Fibroblast of lung (primary cell): Measurements from ENCODE around the gene NADK. TPM values are rescaled to one million over a fixed set of nuclear protein-coding genes. Genes with fewer than 3 reads are reported as not detected.

Source experiments
- DNase-seq, 2 donors: peaks; one replicate each; pipeline versions ENCODE4 v3.0.0 to v3.0.0-alpha.2; 2010; ENCODE audit warnings: low read depth in 2 of 2
- H2AFZ ChIP-seq: 2 replicates; pipeline ENCODE4 v1.5.1; 2012; ENCODE audit warnings: low read length, control low read depth, inconsistent platforms
- H3K27ac ChIP-seq: 2 replicates; pipeline ENCODE4 v1.5.1; 2011; ENCODE audit warnings: low read length, control low read depth; ENCODE audit not compliant: insufficient read depth
- H3K27me3 ChIP-seq: 2 replicates; pipeline ENCODE4 v1.5.1; 2011; ENCODE audit warnings: mild to moderate bottlenecking, low read length; ENCODE audit not compliant: control insufficient read depth, insufficient read depth
- H3K36me3 ChIP-seq: 2 replicates; pipeline ENCODE4 v1.5.1; 2011; ENCODE audit warnings: low read length; ENCODE audit not compliant: control insufficient read depth, insufficient read depth
- H3K4me1 ChIP-seq: 2 replicates; pipeline ENCODE4 v1.5.1; 2011; ENCODE audit warnings: low read length; ENCODE audit not compliant: control insufficient read depth, insufficient read depth; ENCODE audit errors: extremely low read depth
- H3K4me2 ChIP-seq: 2 replicates; pipeline ENCODE4 v1.5.1; 2011; ENCODE audit warnings: low read length, control low read depth; ENCODE audit not compliant: insufficient read depth; ENCODE audit errors: extremely low read depth
- H3K4me3 ChIP-seq, 4 experiments: fragments of 200-600 bp in 1 of 4; sonication (generic) in 1 of 4; replicated peaks in 1 of 4; 2 replicates each; pipeline ENCODE4 v1.5.1; 2011 to 2016; ENCODE audit warnings: low read length in 4 of 4, low read depth in 3 of 4, mild to moderate bottlenecking in 3 of 4, control low read depth in 2 of 4, inconsistent platforms in 1 of 4, mixed read lengths in 1 of 4; ENCODE audit not compliant: insufficient read depth in 1 of 4; ENCODE audit errors: control extremely low read depth in 1 of 4
- H3K79me2 ChIP-seq: 2 replicates; pipeline ENCODE4 v1.5.1; 2012; ENCODE audit warnings: mild to moderate bottlenecking, low read length, inconsistent platforms; ENCODE audit not compliant: control insufficient read depth, insufficient read depth
- H3K9ac ChIP-seq: 2 replicates; pipeline ENCODE4 v1.5.1; 2011; ENCODE audit warnings: mild to moderate bottlenecking, low read length, control low read depth; ENCODE audit not compliant: insufficient read depth
- H3K9me3 ChIP-seq: 2 replicates; pipeline ENCODE4 v1.5.1; 2012; ENCODE audit warnings: low read depth, low read length; ENCODE audit not compliant: control insufficient read depth, insufficient read depth
- H4K20me1 ChIP-seq: 2 replicates; pipeline ENCODE4 v1.5.1; 2011; ENCODE audit warnings: low read length; ENCODE audit not compliant: control insufficient read depth, insufficient read depth; ENCODE audit errors: extremely low read depth
- EZH2 ChIP-seq: IDR thresholded peaks from 2 replicates; pipeline ENCODE4 v1.5.1; 2012; ENCODE audit warnings: low read length, control low read depth, mild to moderate bottlenecking; ENCODE audit errors: missing control alignments
- polyA plus RNA-seq, 2 donors: library from polyadenylated mRNA; depleted of rRNA in 1 of 2; stranded (reverse) in 1 of 2; unstranded in 1 of 2; fragments of >200 nt; gene quantifications; 2 replicates each; pipeline ENCODE4 v1.2.1, GENCODE V29; 2011 to 2012; ENCODE audit warnings: missing spikeins in 1 of 2
- total RNA-seq: library from RNA; depleted of rRNA; stranded (reverse); fragments of >200 nt; gene quantifications from 2 replicates; pipeline ENCODE4 v1.2.1, GENCODE V29; 2014
- TF ChIP-seq, protein P1 (sequence below), 2 donors: IDR thresholded peaks in 1 of 2; conservative IDR thresholded peaks in 1 of 2; 1 replicate in 1 of 2; 2 replicates in 1 of 2; pipeline ENCODE4 v1.5.1; 2011 to 2012; ENCODE audit warnings: low read length in 2 of 2, control low read depth in 1 of 2, inconsistent platforms in 1 of 2, low read depth in 1 of 2, mild to moderate bottlenecking in 1 of 2

Gene NADK
- total and polyA plus RNA-seq, 2 donors (not counting 1 experiment from before 2014, with no cell fraction given) = 32.7 to 35.0 TPM

DNA sequence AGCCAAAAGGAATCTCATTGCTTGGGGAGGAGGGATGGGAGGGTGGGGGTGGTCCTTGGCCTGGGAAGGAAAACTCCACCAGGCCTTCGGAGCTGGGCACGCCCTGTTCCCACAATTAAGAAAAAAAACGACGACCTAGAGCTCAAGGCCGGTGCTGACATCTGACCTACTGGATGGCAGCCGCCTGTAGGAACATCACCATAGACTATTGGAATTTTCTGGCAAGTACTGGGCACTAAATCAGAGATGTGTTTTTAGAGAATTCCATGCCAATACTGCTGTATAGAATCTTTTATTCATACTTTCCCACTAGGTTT lies 729 bp downstream of the NADK start:
- Histone ChIP-seq H3K27ac (peak overlapping the region; percentile 75), H3K27me3 (no peaks in the 10 kb centered on the region), H3K79me2 (peaks cover 43% of the 10 kb centered on the region), H3K4me3 (peak overlapping the region; percentile 75 to 89 (median 77)), H3K36me3 (no peaks in the 10 kb centered on the region), H4K20me1 (no peaks in the 10 kb centered on the region), H3K4me2 (peak overlapping the region; percentile 95), H3K9ac (peak overlapping the region; percentile 82), H2AFZ (peak overlapping the region; percentile 64), H3K4me1 (peaks cover 12% of the 10 kb centered on the region), H3K9me3 (no peaks in the 10 kb centered on the region)
- peak; percentile 38 to 71 for DNase-seq
- no peak for TF ChIP-seq EZH2
- TF ChIP-seq, protein P1, sequence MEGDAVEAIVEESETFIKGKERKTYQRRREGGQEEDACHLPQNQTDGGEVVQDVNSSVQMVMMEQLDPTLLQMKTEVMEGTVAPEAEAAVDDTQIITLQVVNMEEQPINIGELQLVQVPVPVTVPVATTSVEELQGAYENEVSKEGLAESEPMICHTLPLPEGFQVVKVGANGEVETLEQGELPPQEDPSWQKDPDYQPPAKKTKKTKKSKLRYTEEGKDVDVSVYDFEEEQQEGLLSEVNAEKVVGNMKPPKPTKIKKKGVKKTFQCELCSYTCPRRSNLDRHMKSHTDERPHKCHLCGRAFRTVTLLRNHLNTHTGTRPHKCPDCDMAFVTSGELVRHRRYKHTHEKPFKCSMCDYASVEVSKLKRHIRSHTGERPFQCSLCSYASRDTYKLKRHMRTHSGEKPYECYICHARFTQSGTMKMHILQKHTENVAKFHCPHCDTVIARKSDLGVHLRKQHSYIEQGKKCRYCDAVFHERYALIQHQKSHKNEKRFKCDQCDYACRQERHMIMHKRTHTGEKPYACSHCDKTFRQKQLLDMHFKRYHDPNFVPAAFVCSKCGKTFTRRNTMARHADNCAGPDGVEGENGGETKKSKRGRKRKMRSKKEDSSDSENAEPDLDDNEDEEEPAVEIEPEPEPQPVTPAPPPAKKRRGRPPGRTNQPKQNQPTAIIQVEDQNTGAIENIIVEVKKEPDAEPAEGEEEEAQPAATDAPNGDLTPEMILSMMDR (conservative IDR thresholded peaks at IDR 0.05 in 1 of 2, IDR thresholded peaks at IDR 0.05 in 1 of 2; ENCODE audit: low read depth in 1 of 2, low read length in 2 of 2) = no peak

DNA sequence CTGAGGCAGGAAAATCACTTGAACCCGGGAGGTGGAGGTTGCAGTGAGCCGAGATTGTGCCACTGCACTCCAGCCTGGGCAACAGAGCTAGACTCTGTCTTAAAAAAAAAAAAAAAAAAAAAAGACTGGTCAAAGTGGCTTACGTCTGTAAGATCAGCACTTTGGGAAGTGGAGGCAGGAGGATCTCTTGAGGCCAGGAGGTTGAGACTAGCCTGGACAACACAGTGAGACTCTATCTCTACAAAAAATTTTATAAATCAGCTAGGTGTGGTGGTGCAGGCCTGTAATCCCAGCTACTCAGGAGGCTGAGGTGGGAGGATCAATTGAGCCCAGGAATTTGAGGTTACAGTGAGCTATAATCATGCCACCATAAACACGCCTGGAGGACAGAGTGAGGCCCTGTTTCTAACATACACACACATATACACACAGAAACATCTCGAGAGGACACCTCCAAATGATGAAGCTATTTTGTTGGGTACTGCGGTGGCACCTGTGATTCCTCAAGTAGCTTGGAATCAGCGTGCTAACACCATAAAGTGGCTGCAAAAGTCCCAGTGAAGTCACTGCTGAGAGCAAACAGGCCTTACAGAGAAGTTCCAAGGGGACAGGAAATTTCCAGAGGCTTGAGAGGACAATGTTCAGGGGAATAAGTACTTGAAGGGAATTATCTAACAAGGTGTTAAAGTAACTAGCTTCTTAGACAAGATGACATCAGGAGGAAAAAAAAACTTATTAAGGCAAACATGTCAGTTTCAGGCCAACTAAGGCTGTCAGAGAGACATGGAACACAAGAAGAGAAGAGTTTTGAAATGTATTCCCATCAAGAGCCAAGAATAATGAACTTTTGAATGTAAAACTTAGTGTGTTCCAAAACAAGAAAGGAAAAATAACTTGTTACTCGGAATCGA lies 1.3 kb downstream of the NADK start:
- no peak overlapping the region for H2AFZ ChIP-seq
- DNase-seq = no peak

More for the DNA sequence above, 1.3 kb downstream of the NADK start:
- Histone ChIP-seq H3K9me3 (no peaks in the 10 kb centered on the region), H4K20me1 (no peaks in the 10 kb centered on the region), H3K27ac (no peak overlapping the region), H3K79me2 (peaks cover 48% of the 10 kb centered on the region), H3K9ac (no peak overlapping the region), H3K27me3 (no peaks in the 10 kb centered on the region), H3K4me2 (peak overlapping the region; percentile 95), H3K4me3 (peak overlapping the region; percentile 75 to 89 (median 77)), H3K4me1 (peaks cover 8% of the 10 kb centered on the region), H3K36me3 (no peaks in the 10 kb centered on the region)
- no peak for TF ChIP-seq EZH2
- TF ChIP-seq, protein P1 (conservative IDR thresholded peaks at IDR 0.05 in 1 of 2, IDR thresholded peaks at IDR 0.05 in 1 of 2; ENCODE audit: low read depth in 1 of 2, low read length in 2 of 2) = no peak
